Mucosa of rectum (tissue), 2 donors: Measurements from ENCODE around the gene LIPA.
A peak's percentile ranks its signal among the peaks of the same experiment; 100 is the strongest.
"Not testable (repeated sequence)": the region's sequence is repeated elsewhere in the genome, so short reads cannot be mapped to it uniquely, and the experiment has no call there.

Experiments
- H3K27ac ChIP-seq, 2 donors: one replicate each; pipeline ENCODE4 v1.7.0; 2013; ENCODE audit warnings: inconsistent platforms in 2 of 2, low read depth in 2 of 2, low read length in 2 of 2
- H3K27me3 ChIP-seq, 2 donors: one replicate each; pipeline ENCODE4 v1.7.0; 2013; ENCODE audit warnings: low read length in 2 of 2; ENCODE audit not compliant: control insufficient read depth in 2 of 2, insufficient read depth in 2 of 2
- H3K36me3 ChIP-seq, 2 donors: one replicate each; pipeline ENCODE4 v1.7.0; 2013; ENCODE audit warnings: low read length in 2 of 2; ENCODE audit not compliant: control insufficient read depth in 2 of 2, insufficient read depth in 2 of 2
- H3K4me1 ChIP-seq, 2 donors: one replicate each; pipeline ENCODE4 v1.7.0; 2013; ENCODE audit warnings: low read length in 2 of 2, mild to moderate bottlenecking in 1 of 2; ENCODE audit not compliant: control insufficient read depth in 2 of 2, insufficient read depth in 2 of 2
- H3K4me3 ChIP-seq, 2 donors: one replicate each; pipeline ENCODE4 v1.7.0; 2013; ENCODE audit warnings: low read length in 2 of 2
- H3K9ac ChIP-seq, 2 donors: one replicate each; pipeline ENCODE4 v1.7.0; 2013; ENCODE audit warnings: low read length in 2 of 2, low read depth in 1 of 2, mild to moderate bottlenecking in 1 of 2
- H3K9me3 ChIP-seq, 2 donors: one replicate each; pipeline ENCODE4 v1.7.0; 2013; ENCODE audit warnings: low read length in 2 of 2; ENCODE audit not compliant: control insufficient read depth in 2 of 2
- donor health status: healthy.
- donor health status: Normal muscosa, but diverticular disease.

LIPA gene

DNA sequence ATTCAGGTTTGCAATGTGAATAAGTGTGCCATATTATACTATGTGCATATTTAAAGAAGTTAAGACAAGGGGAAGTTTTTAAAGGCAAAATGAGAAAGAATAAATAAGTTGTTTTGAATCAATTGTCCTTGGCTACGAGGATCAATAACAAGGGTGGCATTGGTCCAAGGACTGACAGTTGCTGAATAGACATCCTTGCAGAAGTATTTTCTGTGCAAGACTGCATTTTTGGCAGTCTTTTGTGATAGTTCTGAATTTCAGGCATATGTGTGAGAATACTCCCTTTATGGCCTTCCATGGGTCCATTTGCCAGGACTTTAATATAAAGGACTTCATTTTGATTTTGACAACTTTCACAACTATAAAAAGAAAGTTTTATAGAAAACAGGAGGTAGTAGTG, 5.4 kb upstream of the LIPA start:
- Histone ChIP-seq H3K36me3 (no peaks in the 10 kb centered on the region), H3K27ac (no peak overlapping the region), H3K9ac (no peak overlapping the region), H3K4me3 (no peak overlapping the region), H3K27me3 (no peaks in the 10 kb centered on the region), H3K4me1 (no peaks in the 10 kb centered on the region), H3K9me3 (no peaks in the 10 kb centered on the region)

DNA sequence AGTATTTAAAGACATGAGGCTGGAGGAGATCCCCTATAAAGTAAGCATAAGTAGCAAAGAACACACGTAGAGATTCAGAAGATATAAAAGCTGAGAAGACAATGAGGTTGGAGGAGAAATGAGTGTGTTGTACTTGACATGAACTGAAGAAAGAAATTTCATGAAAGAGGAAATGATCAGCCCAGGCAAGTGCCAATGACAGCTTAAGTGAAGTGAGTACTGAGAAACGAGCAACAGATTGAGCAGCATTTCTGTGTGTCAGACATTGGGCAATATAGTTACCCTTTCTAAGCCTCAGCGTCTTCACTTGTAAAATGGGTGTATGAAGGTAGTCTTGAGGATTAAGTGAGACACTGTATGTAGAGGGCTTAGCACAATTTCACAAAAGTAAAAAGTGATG, 4.8 kb upstream of the LIPA start:
- H3K27me3 ChIP-seq, result no peaks in the 10 kb centered on the region
- H3K4me1 ChIP-seq, result peaks cover 0 to under 1% of the 10 kb centered on the region in 2 donors
- no peak overlapping the region for H3K9ac ChIP-seq
- no peaks in the 10 kb centered on the region for H3K36me3 ChIP-seq
- H3K4me3 ChIP-seq, result no peak overlapping the region
- H3K27ac ChIP-seq, result no peak overlapping the region
- no peaks in the 10 kb centered on the region for H3K9me3 ChIP-seq

- Histone ChIP-seq H3K4me1 (peaks cover 0 to 5% of the 10 kb centered on the region in 2 donors), H3K36me3 (no peaks in the 10 kb centered on the region), H3K9me3 (no peaks in the 10 kb centered on the region), H3K27ac (no peak overlapping the region), H3K9ac (no peak overlapping the region), H3K4me3 (no peak overlapping the region), H3K27me3 (no peaks in the 10 kb centered on the region)
Observed at GRCh38 chr10:89255793-89256192, 4.2 kb upstream of the LIPA start.

DNA sequence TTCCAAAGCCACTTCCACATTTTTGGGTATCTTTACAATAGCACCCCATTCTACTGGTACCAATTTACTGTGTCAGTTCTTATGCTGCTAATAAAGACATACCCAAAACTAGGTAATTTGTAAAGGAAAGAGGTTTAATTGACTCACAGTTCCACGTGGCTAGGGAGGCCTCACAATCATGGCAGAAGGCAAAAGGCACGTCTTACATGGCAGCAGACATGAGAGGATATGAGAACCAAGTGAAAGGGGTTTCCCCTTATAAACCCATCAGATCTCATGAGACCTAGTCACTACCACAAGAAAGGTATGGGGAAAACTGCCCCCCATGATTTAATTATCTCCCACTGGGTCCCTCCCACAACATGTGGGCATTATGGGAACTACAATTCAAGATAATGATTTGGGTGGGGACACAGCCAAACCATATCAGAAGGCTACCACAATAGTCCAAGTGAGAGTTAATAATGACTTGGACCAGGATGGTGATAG, 3.6 kb upstream of the LIPA start:
- H3K27ac ChIP-seq, H3K9me3 ChIP-seq, H3K27me3 ChIP-seq, H3K4me1 ChIP-seq, H3K4me3 ChIP-seq, H3K36me3 ChIP-seq, H3K9ac ChIP-seq: not testable (repeated sequence)

GRCh38 chr10:89252225-89252585, 630 bp upstream of the LIPA start:
- H3K4me3 ChIP-seq, result peak overlapping the region; percentile 75 to 83
- no peak overlapping the region for H3K27ac ChIP-seq
- H3K9me3 ChIP-seq, result no peaks in the 10 kb centered on the region
- H3K36me3 ChIP-seq, result no peaks in the 10 kb centered on the region
- no peaks in the 10 kb centered on the region for H3K27me3 ChIP-seq
- H3K4me1 ChIP-seq, result peaks cover 0 to 5% of the 10 kb centered on the region in 2 donors
- H3K9ac ChIP-seq, result peak overlapping the region in 1 of 2 donors; percentile 62

DNA sequence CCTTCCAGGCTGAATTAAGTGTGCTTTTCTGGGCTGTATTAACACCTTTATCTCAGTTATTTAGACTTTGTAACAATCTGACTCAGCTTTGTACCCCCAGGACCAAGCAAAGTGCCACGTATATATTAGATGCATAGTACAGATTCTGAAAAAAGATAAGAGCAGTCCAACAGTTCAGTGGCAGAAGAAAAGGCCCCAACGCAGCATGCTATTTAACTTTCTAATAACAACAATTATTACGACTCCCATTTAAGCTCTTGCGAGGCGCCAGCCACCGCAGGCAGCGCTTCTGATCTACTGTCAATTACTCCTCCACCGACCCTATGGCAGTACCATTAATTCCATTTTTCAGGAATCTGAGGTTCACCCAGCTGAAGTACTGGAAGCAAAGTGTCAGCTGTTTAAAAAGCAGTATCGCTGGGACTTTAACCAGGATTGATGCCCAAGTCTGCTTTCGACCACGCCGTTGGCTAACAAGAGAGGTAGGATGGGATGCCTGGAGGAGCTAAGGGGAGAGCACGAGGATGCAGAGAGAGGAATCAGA, 638 bp downstream of the LIPA start:
- no peaks in the 10 kb centered on the region for H3K36me3 ChIP-seq
- H3K9ac ChIP-seq, result peak overlapping the region; percentile 62 to 75
- H3K9me3 ChIP-seq, result no peaks in the 10 kb centered on the region
- no peaks in the 10 kb centered on the region for H3K27me3 ChIP-seq
- peak overlapping the region; percentile 75 to 83 for H3K4me3 ChIP-seq
- peaks cover 0 to 5% of the 10 kb centered on the region in 2 donors for H3K4me1 ChIP-seq
- peak overlapping the region in 1 of 2 donors; percentile 63 for H3K27ac ChIP-seq

DNA sequence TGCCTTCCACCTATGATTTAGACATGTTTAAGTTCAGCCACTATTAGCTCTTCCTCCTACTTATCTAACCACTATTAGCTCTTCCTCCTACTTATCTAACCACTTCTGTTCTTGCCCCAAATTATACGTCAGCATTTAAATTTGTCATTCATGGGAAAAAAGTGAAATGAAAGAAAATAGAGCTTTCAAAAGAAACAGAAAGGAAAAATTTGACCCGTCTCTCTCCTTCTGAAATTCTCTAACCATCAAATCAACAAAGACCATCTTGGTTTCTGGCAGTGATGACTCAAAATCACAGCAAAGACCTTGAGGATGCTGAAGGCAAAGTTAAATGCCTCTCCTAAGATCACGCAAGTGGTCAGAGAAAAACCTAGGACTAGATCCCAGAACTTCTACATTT, 2.6 kb downstream of the LIPA start:
- Histone ChIP-seq H3K4me3 (no peak overlapping the region), H3K4me1 (peaks cover 0 to 5% of the 10 kb centered on the region in 2 donors), H3K36me3 (no peaks in the 10 kb centered on the region), H3K9ac (no peak overlapping the region), H3K9me3 (no peaks in the 10 kb centered on the region), H3K27ac (no peak overlapping the region), H3K27me3 (no peaks in the 10 kb centered on the region)

- not testable (repeated sequence) for H3K36me3 ChIP-seq, H3K27ac ChIP-seq, H3K9ac ChIP-seq, H3K4me3 ChIP-seq, H3K27me3 ChIP-seq, H3K4me1 ChIP-seq, H3K9me3 ChIP-seq
Observed at GRCh38 chr10:89247623-89248022, 4.0 kb downstream of the LIPA start.

DNA sequence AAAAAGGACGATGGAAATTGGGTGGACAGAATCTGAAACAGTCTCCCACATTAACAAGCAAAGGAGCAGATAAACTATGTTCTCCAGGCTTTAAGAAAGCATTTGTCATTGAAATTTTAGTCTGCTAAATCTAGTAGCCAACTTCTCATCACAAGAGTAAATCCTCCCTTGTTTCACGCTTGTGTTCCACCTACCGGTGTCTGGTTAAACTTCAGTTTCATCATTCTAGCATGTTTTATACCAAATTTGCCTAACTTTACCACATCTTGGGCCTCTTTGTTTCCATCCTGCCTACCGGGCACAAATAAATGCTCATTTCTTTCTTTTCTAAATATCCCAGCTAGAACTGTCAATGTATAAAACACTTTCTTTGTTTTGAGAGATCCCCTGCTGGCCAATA, 5.8 kb downstream of the LIPA start:
- no peaks in the 10 kb centered on the region for H3K27me3 ChIP-seq
- H3K4me3 ChIP-seq, result no peak overlapping the region
- peaks cover 0 to 2% of the 10 kb centered on the region in 2 donors for H3K36me3 ChIP-seq
- H3K4me1 ChIP-seq, result no peaks in the 10 kb centered on the region
- no peak overlapping the region for H3K27ac ChIP-seq
- no peaks in the 10 kb centered on the region for H3K9me3 ChIP-seq
- no peak overlapping the region for H3K9ac ChIP-seq

GRCh38 chr10:89242840-89243568, 8.6 kb downstream of the LIPA start:
- no peaks in the 10 kb centered on the region for H3K4me1 ChIP-seq
- no peak overlapping the region for H3K9ac ChIP-seq
- no peak overlapping the region for H3K4me3 ChIP-seq
- H3K27ac ChIP-seq, result no peak overlapping the region
- no peaks in the 10 kb centered on the region for H3K9me3 ChIP-seq
- no peaks in the 10 kb centered on the region for H3K27me3 ChIP-seq
- H3K36me3 ChIP-seq, result peaks cover 0 to 2% of the 10 kb centered on the region in 2 donors
